Endothelial cell of umbilical vein (primary cell): Measurements from ENCODE around the gene PRMT2. TPM values are rescaled to one million over a fixed set of nuclear protein-coding genes. Genes with fewer than 3 reads are reported as not detected.

ENCODE experiments used
- BruUV-seq: library from RNA; stranded (reverse); fragments of 400-500 nt; replicated peaks from 2 replicates; lab custom pipeline; 2021; lab: Mats Ljungman, UMichigan
- CTCF ChIA-PET: fragments of 300-600, 350-600 bp; sonication (Branson Sonifier 250); formaldehyde crosslinking; loops from one replicate; lab custom pipeline; 2021; ENCODE audit warnings: antibody characterized with exemption, inconsistent platforms; lab: Charles Lee
- POLR2A ChIA-PET: fragments of 300-600, 350-600 bp; sonication (Branson Sonifier 250); formaldehyde crosslinking; loops from one replicate; lab custom pipeline; 2021; ENCODE audit warnings: antibody characterized with exemption, inconsistent platforms; lab: Charles Lee
- DNase-seq: peaks from one replicate; pipeline ENCODE4 v3.0.0-alpha.2; 2011; ENCODE audit warnings: low read depth, low spot score
- FAIRE-seq: peaks from 2 replicates; lab custom pipeline; 2011; peaks lifted over from hg19 to GRCh38; lab: Jason Lieb, UNC
- H2AFZ ChIP-seq: 2 replicates; pipeline ENCODE4 v1.6.0; 2012; ENCODE audit warnings: low read depth, low read length, control low read depth, inconsistent platforms
- H3K27ac ChIP-seq: 2 replicates; pipeline ENCODE4 v1.5.1; 2011; ENCODE audit warnings: low read depth, mild to moderate bottlenecking, control low read depth, low read length, moderate library complexity; ENCODE audit not compliant: insufficient read depth
- H3K27me3 ChIP-seq, 2 experiments: 2 replicates each; pipeline versions ENCODE4 v1.6.0 to v1.6.1; 2011; ENCODE audit warnings: low read length in 2 of 2, mixed read lengths in 1 of 2; ENCODE audit not compliant: control insufficient read depth in 2 of 2, insufficient read depth in 2 of 2
- H3K36me3 ChIP-seq, 2 experiments: 2 replicates in 1 of 2; 3 replicates in 1 of 2; pipeline ENCODE4 v1.5.1; 2011; ENCODE audit warnings: low read length in 2 of 2, mild to moderate bottlenecking in 1 of 2, moderate library complexity in 1 of 2; ENCODE audit not compliant: control insufficient read depth in 2 of 2, insufficient read depth in 2 of 2; ENCODE audit errors: extremely low read depth in 1 of 2
- H3K4me1 ChIP-seq: 3 replicates; pipeline ENCODE4 v1.5.1; 2011; ENCODE audit warnings: mild to moderate bottlenecking, low read length; ENCODE audit not compliant: control insufficient read depth, insufficient read depth; ENCODE audit errors: extremely low read depth
- H3K4me2 ChIP-seq: 2 replicates; pipeline ENCODE4 v1.6.1; 2011; ENCODE audit warnings: low read length, control low read depth, mixed read lengths; ENCODE audit not compliant: insufficient read depth
- H3K4me3 ChIP-seq, 3 experiments: fragments of 200-600 bp in 1 of 3; sonication (generic), shearing (Covaris generic) in 1 of 3; replicated peaks in 1 of 3; 2 replicates each; pipeline ENCODE4 v1.5.1; 2011 to 2016; ENCODE audit warnings: control low read depth in 3 of 3, low read length in 3 of 3, mild to moderate bottlenecking in 2 of 3, inconsistent platforms in 1 of 3, low read depth in 1 of 3, moderate library complexity in 1 of 3; ENCODE audit not compliant: insufficient read depth in 1 of 3
- H3K79me2 ChIP-seq: 2 replicates; pipeline ENCODE4 v1.6.0; 2012; ENCODE audit warnings: low read length, inconsistent platforms; ENCODE audit not compliant: control insufficient read depth, insufficient read depth
- H3K9ac ChIP-seq: replicated peaks from 2 replicates; pipeline ENCODE3; 2011; ENCODE audit warnings: low read length, control low read depth; ENCODE audit not compliant: insufficient read depth; ENCODE audit errors: extremely low read depth
- H3K9me1 ChIP-seq: replicated peaks from 3 replicates; pipeline ENCODE4 v1.6.0; 2011; ENCODE audit warnings: mild to moderate bottlenecking, low read length; ENCODE audit not compliant: control insufficient read depth, insufficient read depth; ENCODE audit errors: extremely low read depth
- H3K9me3 ChIP-seq: replicated peaks from 2 replicates; pipeline ENCODE4 v1.5.1; 2012; ENCODE audit warnings: low read length, inconsistent platforms; ENCODE audit not compliant: control insufficient read depth, insufficient read depth
- H4K20me1 ChIP-seq: replicated peaks from 2 replicates; pipeline ENCODE3; 2011; ENCODE audit warnings: mild to moderate bottlenecking, low read length; ENCODE audit not compliant: control insufficient read depth, insufficient read depth; ENCODE audit errors: extremely low read depth
- CTCF ChIP-seq, 2 donors: IDR thresholded peaks; 1 replicate in 1 of 2; 2 replicates in 1 of 2; pipeline ENCODE4 v1.5.1; 2011; ENCODE audit warnings: low read length in 2 of 2, mild to moderate bottlenecking in 2 of 2, moderate library complexity in 2 of 2, control low read depth in 1 of 2, inconsistent platforms in 1 of 2, low read depth in 1 of 2; ENCODE audit not compliant: insufficient read depth in 1 of 2; ENCODE audit errors: extremely low read depth in 1 of 2
- EZH2 ChIP-seq: IDR thresholded peaks from 2 replicates; pipeline ENCODE4 v1.6.1; 2012; ENCODE audit warnings: borderline replicate concordance, low read depth, mild to moderate bottlenecking, moderate library complexity, low read length, inconsistent platforms; ENCODE audit not compliant: severe bottlenecking
- FOS ChIP-seq: IDR thresholded peaks from 2 replicates; pipeline ENCODE4 v1.6.1; 2011; ENCODE audit warnings: mild to moderate bottlenecking, low read length, moderate library complexity, borderline replicate concordance; ENCODE audit not compliant: insufficient read depth
- GATA2 ChIP-seq: IDR thresholded peaks from 2 replicates; pipeline ENCODE4 v1.7.0; 2011; ENCODE audit warnings: low read depth, mild to moderate bottlenecking, moderate library complexity, mixed read lengths, low read length; ENCODE audit not compliant: insufficient read length, insufficient read depth
- JUN ChIP-seq: IDR thresholded peaks from 2 replicates; pipeline ENCODE4 v1.6.1; 2011; ENCODE audit warnings: borderline replicate concordance, low read depth; ENCODE audit not compliant: insufficient read length, insufficient read depth
- MAX ChIP-seq: IDR thresholded peaks from 2 replicates; pipeline ENCODE4 v1.6.1; 2011; ENCODE audit not compliant: insufficient read depth, insufficient read length
- MYC ChIP-seq: IDR thresholded peaks from one replicate; pipeline ENCODE4 v1.6.1; 2011; ENCODE audit warnings: mild to moderate bottlenecking, low read depth, low read length
- POLR2A ChIP-seq: IDR thresholded peaks from 2 replicates; pipeline ENCODE4 v1.6.1; 2012; ENCODE audit warnings: low read depth, mild to moderate bottlenecking, control low read depth, low read length
- POLR2AphosphoS5 ChIP-seq: IDR thresholded peaks from 2 replicates; pipeline ENCODE4 v1.6.1; 2012; ENCODE audit warnings: low read depth, mild to moderate bottlenecking, control low read depth, low read length, moderate library complexity; ENCODE audit not compliant: insufficient read depth
- dilution Hi-C: fragments of 300-500 bp; cut with MboI; formaldehyde crosslinking; loops from one replicate; pipeline ENCODE4 v1.15.0; 2019; ENCODE audit warnings: low sequenced_read_pairs; ENCODE audit not compliant: extremely low pct_ligation_motif_present
- intact Hi-C: fragments of 100-400 bp; cut with micrococcal nuclease; formaldehyde crosslinking; loops from one replicate; pipeline ENCODE4 v1.10.0; 2022
- polyA plus RNA-seq, 4 experiments: library from polyadenylated mRNA; depleted of rRNA in 3 of 4; stranded (reverse) in 3 of 4; unstranded in 1 of 4; fragments of >200 nt; gene quantifications; 2 replicates each; pipeline versions ENCODE4 v1.2.1 to v1.2.3, GENCODE V29; 2011 to 2012; ENCODE audit warnings: missing spikeins in 1 of 4
- total RNA-seq: library from RNA; stranded (reverse); gene quantifications from 2 replicates; pipeline ENCODE4 v1.2.3, GENCODE V29; 2021

PRMT2 gene
- total and polyA plus RNA-seq, 2 donors (not counting 3 experiments of a cell fraction or from before 2014, with no cell fraction given): 125 to 193 TPM

DNA sequence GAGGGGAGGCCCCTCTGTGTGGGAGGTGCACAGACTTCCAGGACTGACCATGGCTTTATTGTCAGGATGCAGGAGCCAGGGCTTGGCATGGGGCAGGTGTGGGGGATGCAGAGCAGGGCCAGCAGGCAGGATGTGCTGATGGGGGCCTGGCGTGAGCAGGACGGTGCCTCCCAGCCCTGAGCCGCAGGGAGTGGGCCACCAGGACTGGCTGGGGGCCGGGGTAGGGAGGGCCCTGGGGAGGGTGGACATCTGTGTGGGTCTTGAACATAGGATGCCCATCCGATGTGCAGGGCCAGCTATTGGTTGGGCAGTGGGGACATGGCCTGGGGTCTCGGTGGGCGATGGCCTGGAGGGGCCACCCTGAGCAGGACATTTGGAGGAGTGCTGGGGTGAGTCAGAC is 15.6 kb downstream of the PRMT2 start:
- H2AFZ ChIP-seq: no peak overlapping the region
- ChIA-PET CTCF (no interaction called here), POLR2A (no interaction called here)
- no TSS peak for BruUV-seq
- H3K27ac ChIP-seq: no peak overlapping the region
- dilution Hi-C loops: no loop called here
- no peaks in the 10 kb centered on the region for H3K9me1 ChIP-seq
- no peaks in the 10 kb centered on the region for H3K27me3 ChIP-seq
- DNase-seq (no peak), FAIRE-seq (no peak)
- H3K9me3 ChIP-seq: no peaks in the 10 kb centered on the region
- H3K36me3 ChIP-seq: peaks cover 39 to 51% of the 10 kb centered on the region in 2 experiments
- H3K4me3 ChIP-seq: no peak overlapping the region
- intact Hi-C loops: no loop called here
- no peak overlapping the region for H3K4me2 ChIP-seq
- H3K4me1 ChIP-seq: no peaks in the 10 kb centered on the region
- H3K9ac ChIP-seq: no peak overlapping the region
- H4K20me1 ChIP-seq: no peaks in the 10 kb centered on the region
- H3K79me2 ChIP-seq: peaks cover 19% of the 10 kb centered on the region
- TF ChIP-seq POLR2AphosphoS5 (no peak), MYC (no peak), JUN (no peak), POLR2A (no peak), GATA2 (no peak), CTCF (IDR thresholded peaks at IDR 0.05; ENCODE audit: extremely low read depth in 1 of 2, insufficient read depth in 1 of 2, low read depth in 1 of 2, low read length in 2 of 2) (no peak), MAX (no peak), FOS (no peak), EZH2 (no peak)
